Brain microvascular endothelial cell (primary cell): ENCODE data around the gene BCAR1.
"Not testable (repeated sequence)": the region's sequence is repeated elsewhere in the genome, so short reads cannot be mapped to it uniquely, and the experiment has no call there.

Experiments
- DNase-seq: peaks from one replicate; pipeline ENCODE4 v3.0.0-alpha.2; 2020
- H3K27ac ChIP-seq: fragments of 250-450 bp; sonication (Bioruptor Pico); 2 replicates; pipeline ENCODE4 v1.5.1; 2020; ENCODE audit warnings: mild to moderate bottlenecking, moderate library complexity
- H3K27me3 ChIP-seq: fragments of 250-450 bp; sonication (Bioruptor Pico); replicated peaks from 2 replicates; pipeline ENCODE4 v1.5.1; 2020; ENCODE audit warnings: mild to moderate bottlenecking
- H3K36me3 ChIP-seq: fragments of 250-450 bp; sonication (Bioruptor Pico); replicated peaks from 2 replicates; pipeline ENCODE4 v1.5.1; 2020; ENCODE audit warnings: mild to moderate bottlenecking
- H3K4me3 ChIP-seq: 2 replicates; pipeline ENCODE4 v1.5.1; 2011; ENCODE audit warnings: low read depth, mild to moderate bottlenecking, control low read depth, low read length, moderate library complexity
- CTCF ChIP-seq: IDR thresholded peaks from 2 replicates; pipeline ENCODE4 v1.5.1; 2011; ENCODE audit warnings: low read depth, mild to moderate bottlenecking, moderate library complexity, low read length, control low read depth, inconsistent platforms; ENCODE audit errors: missing control alignments
- in situ Hi-C: cut with HindIII; loops from 2 replicates; pipeline ENCODE4 v1.10.0; 2017; ENCODE audit warnings: low sequenced_read_pairs, low pct_ligation_motif_present

Gene BCAR1

GRCh38 chr16:75204905-75205304, 46.5 kb downstream of the BCAR1 start:
- H3K27ac ChIP-seq, in situ Hi-C loops, DNase-seq, H3K4me3 ChIP-seq, H3K27me3 ChIP-seq, H3K36me3 ChIP-seq: not testable (repeated sequence)

GRCh38 chr16:75204410-75204758, 47.0 kb downstream of the BCAR1 start:
- in situ Hi-C loops, result no loop called here
- Histone ChIP-seq H3K27me3 (no peaks in the 10 kb centered on the region), H3K4me3 (no peak overlapping the region), H3K36me3 (no peaks in the 10 kb centered on the region), H3K27ac (no peak overlapping the region)
- no peak for DNase-seq
- TF ChIP-seq CTCF, result no peak

GRCh38 chr16:75203667-75204409, 47.6 kb downstream of the BCAR1 start:
- Histone ChIP-seq H3K36me3 (no peaks in the 10 kb centered on the region), H3K27me3 (no peaks in the 10 kb centered on the region), H3K4me3 (no peak overlapping the region), H3K27ac (no peak overlapping the region)
- in situ Hi-C loops, result no loop called here
- no peak for DNase-seq
- TF ChIP-seq CTCF, result no peak

DNA sequence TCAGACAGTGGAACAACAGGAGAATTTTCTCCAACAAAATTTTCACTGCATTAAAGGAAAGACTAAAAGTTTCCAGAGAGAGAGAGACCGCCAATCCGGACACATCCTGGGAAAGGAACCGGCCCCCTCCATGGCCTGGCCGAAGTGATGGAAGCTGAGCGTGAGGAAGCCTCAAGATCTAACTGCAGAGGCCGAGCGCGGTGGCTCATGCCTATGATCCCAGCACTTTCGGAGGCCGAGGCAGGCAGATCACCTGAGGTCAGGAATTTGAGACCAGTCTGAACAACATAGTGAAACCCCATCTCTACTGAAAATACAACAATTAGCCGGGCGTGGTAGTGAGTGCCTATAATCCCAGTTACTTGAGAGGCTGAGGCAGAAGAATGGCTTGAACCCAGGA, 48.3 kb downstream of the BCAR1 start:
- Histone ChIP-seq H3K4me3 (no peak overlapping the region), H3K27me3 (no peaks in the 10 kb centered on the region), H3K27ac (no peak overlapping the region), H3K36me3 (no peaks in the 10 kb centered on the region)
- in situ Hi-C loops, result no loop called here
- DNase-seq, result no peak
- TF ChIP-seq CTCF, result no peak

GRCh38 chr16:75202069-75202590, 49.3 kb downstream of the BCAR1 start:
- DNase-seq, result no peak
- Histone ChIP-seq H3K27ac (no peak overlapping the region), H3K36me3 (no peaks in the 10 kb centered on the region), H3K27me3 (no peaks in the 10 kb centered on the region), H3K4me3 (no peak overlapping the region)
- in situ Hi-C loops, result no loop called here
- TF ChIP-seq CTCF, result no peak

DNA sequence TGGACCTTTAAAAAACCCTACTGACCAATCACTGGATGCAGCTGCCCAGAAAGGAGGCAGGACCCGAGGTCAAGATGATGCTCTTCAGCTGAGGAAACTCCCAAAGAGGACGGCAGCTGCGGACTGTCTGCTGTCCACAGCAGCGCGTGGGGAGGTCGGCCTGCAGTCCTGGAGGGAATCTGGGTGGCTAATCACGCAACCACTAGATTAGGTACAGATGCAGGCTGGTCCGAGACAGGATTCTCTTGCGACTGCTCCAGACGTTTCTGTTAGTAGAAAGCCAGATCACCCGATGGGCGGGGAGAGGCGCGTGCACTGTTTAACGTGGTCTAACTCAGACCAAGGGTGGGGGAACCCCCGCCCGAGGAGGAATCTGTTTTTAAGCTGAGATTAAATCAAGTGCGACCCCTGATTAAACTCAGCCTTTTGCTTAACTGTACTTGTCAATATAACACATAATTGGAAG, 53.3 kb downstream of the BCAR1 start:
- no peak for TF ChIP-seq CTCF
- Histone ChIP-seq H3K4me3 (no peak overlapping the region), H3K27ac (no peak overlapping the region), H3K36me3 (no peaks in the 10 kb centered on the region), H3K27me3 (no peaks in the 10 kb centered on the region)
- DNase-seq, result peak; percentile 12
- in situ Hi-C loops, result loop anchor here (25.0 kb wide), 1 partner anchor 214 kb away; no protein-coding TSS in a partner anchor
